Nucleus accumbens (tissue), 56 donors: ENCODE measurements around the gene TOPORS.
A peak's percentile ranks its signal among the peaks of the same experiment; 100 is the strongest.
"Not testable (repeated sequence)": the region's sequence is repeated elsewhere in the genome, so short reads cannot be mapped to it uniquely, and the experiment has no call there.

Experiments
- DNase-seq, 56 donors: peaks; one replicate each; lab custom pipeline; 2025; lab: John Stamatoyannopoulos, UW

TOPORS gene

GRCh38 chr9:32570262-32570661 is 17.9 kb upstream of the TOPORS start:
- DNase-seq, result no peak

GRCh38 chr9:32566770-32567169 is 14.4 kb upstream of the TOPORS start:
- DNase-seq, result no peak

- no peak for DNase-seq
Observed at GRCh38 chr9:32565967-32566366, 13.6 kb upstream of the TOPORS start.

GRCh38 chr9:32558408-32558934 is 6.1 kb upstream of the TOPORS start:
- no peak for DNase-seq

GRCh38 chr9:32554591-32554990 is 2.2 kb upstream of the TOPORS start:
- no peak for DNase-seq

GRCh38 chr9:32554107-32554506 is 1.7 kb upstream of the TOPORS start:
- no peak for DNase-seq

- peak in 37 of 56 donors; percentile 6 to 65 (median 37) for DNase-seq
Observed at GRCh38 chr9:32551276-32552051, 922 bp downstream of the TOPORS start.

- DNase-seq, result peak; percentile 58 to 97 (median 92)
Observed at GRCh38 chr9:32550562-32551275, 1.7 kb downstream of the TOPORS start.

GRCh38 chr9:32550150-32550561 is 2.2 kb downstream of the TOPORS start:
- DNase-seq, result peak in 14 of 56 donors; percentile 5 to 48 (median 18)

GRCh38 chr9:32548213-32548612 is 4.2 kb downstream of the TOPORS start:
- DNase-seq, result not testable (repeated sequence)

GRCh38 chr9:32545884-32546283 is 6.5 kb downstream of the TOPORS start:
- DNase-seq, result no peak

GRCh38 chr9:32543047-32543446 is 9.3 kb downstream of the TOPORS start:
- no peak for DNase-seq

- no peak for DNase-seq
Observed at GRCh38 chr9:32533816-32534215, 18.6 kb downstream of the TOPORS start.

- DNase-seq, result no peak
Observed at GRCh38 chr9:32533336-32533735, 19.1 kb downstream of the TOPORS start.

- DNase-seq, result no peak
Observed at GRCh38 chr9:32526707-32527048, 25.7 kb downstream of the TOPORS start.

- peak in 55 of 56 donors; percentile 18 to 93 (median 75) for DNase-seq
Observed at GRCh38 chr9:32526041-32526706, 26.2 kb downstream of the TOPORS start, which contains the start of gene RIGI. Gene RIGI (minus strand): TSS chr9:32526196. CDS start chr9:32526166, 30 bp downstream.

- peak in 1 of 56 donors; percentile 49 for DNase-seq
Observed at GRCh38 chr9:32525709-32526030, 26.7 kb downstream of the TOPORS start.

GRCh38 chr9:32524892-32525708 is 27.3 kb downstream of the TOPORS start:
- peak in 6 of 56 donors; percentile 1 to 23 (median 4) for DNase-seq

- DNase-seq, result not testable (repeated sequence)
Observed at GRCh38 chr9:32524558-32524891, 27.9 kb downstream of the TOPORS start.

- DNase-seq, result no peak
Observed at GRCh38 chr9:32523910-32524309, 28.5 kb downstream of the TOPORS start.
